ENCODE results near the gene CLEC17A. TPM values are rescaled to one million over a fixed set of nuclear protein-coding genes. Genes with fewer than 3 reads are reported as not detected.
A peak's percentile ranks its signal among the peaks of the same experiment; 100 is the strongest.

Gene CLEC17A
- total RNA-seq, 2 donors from 2014 or later: 0.14 to 1.0 TPM

DNA sequence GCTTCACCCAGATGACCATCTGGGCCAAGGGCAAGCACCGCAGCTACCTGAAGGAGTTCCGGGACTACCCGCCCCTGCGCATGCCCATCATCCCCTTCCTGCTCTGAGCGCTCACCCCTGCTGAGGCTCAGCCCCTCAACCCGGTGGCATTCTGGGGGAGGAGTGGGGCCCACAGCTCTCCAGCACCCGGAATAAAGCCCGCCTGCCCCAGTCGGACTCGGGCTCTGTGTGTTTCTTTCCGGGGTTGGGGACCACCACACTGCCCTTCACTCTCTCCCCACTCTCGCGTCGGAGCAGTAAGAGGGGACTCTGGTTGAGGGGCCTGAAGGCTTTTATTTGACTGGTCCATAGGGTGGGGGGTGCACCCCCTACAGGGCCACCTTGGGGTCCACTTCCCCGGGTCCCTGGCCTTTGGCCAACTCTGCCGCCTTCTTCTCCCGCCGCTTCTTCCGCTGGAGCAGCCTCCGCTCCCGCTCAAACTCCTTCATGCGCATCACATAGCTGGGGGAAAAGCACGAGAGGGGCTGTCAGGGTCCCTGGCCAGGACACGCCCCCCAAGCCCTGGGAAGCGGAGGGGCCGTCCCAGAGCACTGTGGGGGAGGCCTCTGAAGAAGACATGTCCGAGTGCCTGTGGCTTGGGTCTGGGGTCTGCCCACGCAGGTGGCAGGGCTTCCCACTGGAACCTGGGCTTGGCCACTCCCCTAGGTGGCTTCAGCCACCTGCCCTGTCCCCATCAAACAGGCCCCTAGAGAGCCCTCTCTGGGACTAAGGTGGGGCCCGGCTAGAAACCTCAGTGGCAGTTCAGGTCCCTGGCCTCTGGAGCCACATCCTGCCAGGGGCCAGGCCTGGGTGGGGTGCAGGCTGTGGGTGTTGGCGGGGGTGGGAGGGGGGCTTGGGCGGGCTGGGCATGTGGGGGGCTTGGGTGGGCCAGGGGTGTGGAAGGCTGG is 16.8 kb upstream of the CLEC17A start:
- WGBS: 85% methylated on average over 29 of the region's 31 CpGs
- TF ChIP-seq POLR2A (IDR thresholded peaks at IDR 0.05) (no peak), POLR2AphosphoS5 (IDR thresholded peaks at IDR 0.05) (no peak)
- TF ChIP-seq, protein P1, sequence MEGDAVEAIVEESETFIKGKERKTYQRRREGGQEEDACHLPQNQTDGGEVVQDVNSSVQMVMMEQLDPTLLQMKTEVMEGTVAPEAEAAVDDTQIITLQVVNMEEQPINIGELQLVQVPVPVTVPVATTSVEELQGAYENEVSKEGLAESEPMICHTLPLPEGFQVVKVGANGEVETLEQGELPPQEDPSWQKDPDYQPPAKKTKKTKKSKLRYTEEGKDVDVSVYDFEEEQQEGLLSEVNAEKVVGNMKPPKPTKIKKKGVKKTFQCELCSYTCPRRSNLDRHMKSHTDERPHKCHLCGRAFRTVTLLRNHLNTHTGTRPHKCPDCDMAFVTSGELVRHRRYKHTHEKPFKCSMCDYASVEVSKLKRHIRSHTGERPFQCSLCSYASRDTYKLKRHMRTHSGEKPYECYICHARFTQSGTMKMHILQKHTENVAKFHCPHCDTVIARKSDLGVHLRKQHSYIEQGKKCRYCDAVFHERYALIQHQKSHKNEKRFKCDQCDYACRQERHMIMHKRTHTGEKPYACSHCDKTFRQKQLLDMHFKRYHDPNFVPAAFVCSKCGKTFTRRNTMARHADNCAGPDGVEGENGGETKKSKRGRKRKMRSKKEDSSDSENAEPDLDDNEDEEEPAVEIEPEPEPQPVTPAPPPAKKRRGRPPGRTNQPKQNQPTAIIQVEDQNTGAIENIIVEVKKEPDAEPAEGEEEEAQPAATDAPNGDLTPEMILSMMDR (IDR thresholded peaks at IDR 0.05): no peak
- DNase-seq (ENCODE audit: low spot score): no peak

DNA sequence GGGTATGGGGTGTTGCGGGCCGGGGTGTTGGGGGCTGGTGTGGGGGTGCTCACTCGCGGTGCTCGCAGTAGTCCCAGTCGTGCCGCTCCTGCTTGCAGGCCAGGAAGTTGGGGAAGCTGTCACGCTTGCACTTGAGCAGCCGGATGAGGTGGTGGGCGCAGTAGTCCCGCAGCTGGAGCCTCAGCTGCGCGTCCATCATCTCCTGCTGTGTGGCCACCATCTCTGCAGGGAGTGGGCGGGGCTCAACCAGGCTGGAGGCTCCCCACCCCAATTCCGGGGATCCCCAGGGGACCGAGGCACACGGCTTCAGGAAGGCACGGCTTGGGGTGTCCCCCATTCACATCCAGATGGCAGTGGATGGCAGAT is 16.2 kb upstream of the CLEC17A start:
- H3K36me3 ChIP-seq: no peaks in the 10 kb centered on the region
- H3K9me3 ChIP-seq: no peaks in the 10 kb centered on the region
- H3K4me1 ChIP-seq (replicated peaks): peaks cover 5% of the 10 kb centered on the region
- no peak overlapping the region for H3K27ac ChIP-seq
- intact Hi-C loops (cut with DNase I): no loop called here
- DNase-seq (ENCODE audit: low spot score): no peak
- TF ChIP-seq, protein P1 (IDR thresholded peaks at IDR 0.05): no peak
- TF ChIP-seq POLR2AphosphoS5 (IDR thresholded peaks at IDR 0.05) (no peak), POLR2A (IDR thresholded peaks at IDR 0.05) (no peak)
- 86% methylated on average over 10 of the region's 18 CpGs for WGBS
- no peak overlapping the region for H3K4me3 ChIP-seq
- H3K27me3 ChIP-seq (replicated peaks; ENCODE audit: insufficient read depth): no peaks in the 10 kb centered on the region

More for the DNA sequence above, 16.8 kb upstream of the CLEC17A start:
- Histone ChIP-seq H3K27ac (no peak overlapping the region), H3K4me3 (no peak overlapping the region), H3K4me1 (replicated peaks) (peaks cover 5% of the 10 kb centered on the region), H3K9me3 (no peaks in the 10 kb centered on the region), H3K27me3 (replicated peaks; ENCODE audit: insufficient read depth) (no peaks in the 10 kb centered on the region), H3K36me3 (no peaks in the 10 kb centered on the region)
- intact Hi-C loops (cut with DNase I): no loop called here

DNA sequence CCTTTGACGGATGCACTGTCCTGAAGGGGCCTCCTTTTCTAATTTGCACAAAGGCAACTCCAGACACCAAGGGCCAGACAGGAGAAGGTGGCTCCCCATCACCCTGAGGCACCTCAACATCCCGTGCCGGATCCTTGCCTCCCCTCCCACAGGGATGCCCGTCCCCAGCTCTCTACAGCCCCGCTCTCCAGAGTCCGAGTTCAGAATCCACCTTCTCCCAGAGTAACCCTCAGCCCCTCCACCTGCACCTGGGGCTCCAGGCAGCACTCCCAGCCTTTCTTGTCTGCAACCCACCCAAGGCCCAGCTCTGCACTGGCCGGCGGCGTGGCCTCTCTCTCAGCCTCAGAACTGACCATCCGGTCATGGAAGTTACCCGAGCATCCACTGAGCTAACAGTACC is 15.8 kb upstream of the CLEC17A start:
- WGBS: 75% methylated on average over 11 of the region's 11 CpGs
- Histone ChIP-seq H3K9me3 (no peaks in the 10 kb centered on the region), H3K27me3 (replicated peaks; ENCODE audit: insufficient read depth) (no peaks in the 10 kb centered on the region), H3K4me1 (replicated peaks) (peaks cover 3% of the 10 kb centered on the region), H3K36me3 (no peaks in the 10 kb centered on the region), H3K4me3 (no peak overlapping the region), H3K27ac (no peak overlapping the region)
- intact Hi-C loops (cut with DNase I): no loop called here
- DNase-seq (ENCODE audit: low spot score): no peak
- TF ChIP-seq POLR2AphosphoS5 (IDR thresholded peaks at IDR 0.05) (no peak), POLR2A (IDR thresholded peaks at IDR 0.05) (no peak)
- TF ChIP-seq, protein P1 (IDR thresholded peaks at IDR 0.05): no peak

DNA sequence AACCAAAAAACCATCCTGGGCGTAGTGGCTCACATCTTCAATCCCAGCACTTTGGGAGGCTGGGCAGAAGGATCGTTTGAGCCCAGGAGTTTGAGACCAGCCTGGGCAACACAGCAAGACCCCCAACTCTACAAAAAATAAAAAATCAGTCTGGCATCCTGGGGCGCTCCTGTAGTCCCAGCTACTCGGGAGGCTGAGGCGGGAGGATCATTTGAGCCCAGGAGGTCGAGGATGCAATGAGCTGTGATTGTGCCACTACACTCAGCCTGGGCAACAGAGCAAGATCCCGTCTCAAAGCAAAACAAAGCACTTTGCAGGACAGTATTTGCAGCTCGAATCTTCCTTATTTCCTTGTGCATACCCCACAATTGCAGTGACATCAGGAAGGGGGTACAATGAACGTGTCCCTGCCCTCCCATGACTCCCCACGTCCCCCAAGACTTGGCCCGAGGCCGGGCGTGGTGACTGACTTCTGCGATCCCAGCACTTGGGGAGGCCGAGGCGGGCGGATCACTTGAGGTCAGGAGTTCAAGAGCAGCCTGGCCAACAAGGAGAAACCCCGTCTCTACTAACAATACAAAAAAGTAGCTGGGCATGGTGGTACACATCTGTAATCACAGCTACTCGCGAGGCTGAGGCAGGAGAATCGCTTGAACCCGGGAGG is 11.9 kb upstream of the CLEC17A start:
- TF ChIP-seq POLR2AphosphoS5 (IDR thresholded peaks at IDR 0.05) (no peak), POLR2A (IDR thresholded peaks at IDR 0.05) (no peak)
- TF ChIP-seq, protein P1 (IDR thresholded peaks at IDR 0.05): no peak

More for the DNA sequence above, 11.9 kb upstream of the CLEC17A start:
- 43% methylated on average over 22 of the region's 22 CpGs for WGBS
- no peak for DNase-seq (ENCODE audit: low spot score)
- H3K9me3 ChIP-seq: no peaks in the 10 kb centered on the region
- H3K4me1 ChIP-seq (replicated peaks): no peaks in the 10 kb centered on the region
- intact Hi-C loops (cut with DNase I): loop anchor here (10.0 kb wide), 1 partner anchor 314 kb away; the partner anchor contains the start of gene OR7A17
- no peaks in the 10 kb centered on the region for H3K36me3 ChIP-seq
- peak overlapping the region; percentile 68 to 99 for H3K4me3 ChIP-seq
- H3K27ac ChIP-seq: peak overlapping the region; percentile 54 to 82
- H3K27me3 ChIP-seq (replicated peaks; ENCODE audit: insufficient read depth): no peaks in the 10 kb centered on the region
